ENCODE measurements around the gene TMC8. TPM values are rescaled to one million over a fixed set of nuclear protein-coding genes. Genes with fewer than 3 reads are reported as not detected.

The TMC8 gene
- total RNA-seq, 1 donor from 2014 or later, result 0.40 TPM

GRCh38 chr17:78089576-78090281, 40.8 kb upstream of the TMC8 start:
- H3K36me3 Mint-ChIP-seq (ENCODE audit: low read depth), result peaks cover 41% of the 10 kb centered on the region
- H3K27me3 Mint-ChIP-seq (ENCODE audit: low read depth), result no peaks in the 10 kb centered on the region
- H3K4me3 Mint-ChIP-seq (ENCODE audit: unreplicated experiment), result no peak overlapping the region
- DNase-seq (ENCODE audit: low spot score), result no peak
- no peak overlapping the region for H3K27ac Mint-ChIP-seq (ENCODE audit: unreplicated experiment)
- TF ChIP-seq, protein P1, sequence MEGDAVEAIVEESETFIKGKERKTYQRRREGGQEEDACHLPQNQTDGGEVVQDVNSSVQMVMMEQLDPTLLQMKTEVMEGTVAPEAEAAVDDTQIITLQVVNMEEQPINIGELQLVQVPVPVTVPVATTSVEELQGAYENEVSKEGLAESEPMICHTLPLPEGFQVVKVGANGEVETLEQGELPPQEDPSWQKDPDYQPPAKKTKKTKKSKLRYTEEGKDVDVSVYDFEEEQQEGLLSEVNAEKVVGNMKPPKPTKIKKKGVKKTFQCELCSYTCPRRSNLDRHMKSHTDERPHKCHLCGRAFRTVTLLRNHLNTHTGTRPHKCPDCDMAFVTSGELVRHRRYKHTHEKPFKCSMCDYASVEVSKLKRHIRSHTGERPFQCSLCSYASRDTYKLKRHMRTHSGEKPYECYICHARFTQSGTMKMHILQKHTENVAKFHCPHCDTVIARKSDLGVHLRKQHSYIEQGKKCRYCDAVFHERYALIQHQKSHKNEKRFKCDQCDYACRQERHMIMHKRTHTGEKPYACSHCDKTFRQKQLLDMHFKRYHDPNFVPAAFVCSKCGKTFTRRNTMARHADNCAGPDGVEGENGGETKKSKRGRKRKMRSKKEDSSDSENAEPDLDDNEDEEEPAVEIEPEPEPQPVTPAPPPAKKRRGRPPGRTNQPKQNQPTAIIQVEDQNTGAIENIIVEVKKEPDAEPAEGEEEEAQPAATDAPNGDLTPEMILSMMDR (IDR thresholded peaks at IDR 0.05), result no peak
- no peaks in the 10 kb centered on the region for H3K9me3 Mint-ChIP-seq (ENCODE audit: low read depth)
- no peaks in the 10 kb centered on the region for H3K4me1 Mint-ChIP-seq (ENCODE audit: low read depth)

- DNase-seq (ENCODE audit: low spot score), result no peak
- Mint-ChIP-seq H3K36me3 (ENCODE audit: low read depth) (peaks cover 36% of the 10 kb centered on the region), H3K9me3 (ENCODE audit: low read depth) (no peaks in the 10 kb centered on the region), H3K4me1 (ENCODE audit: low read depth) (no peaks in the 10 kb centered on the region), H3K27ac (ENCODE audit: unreplicated experiment) (no peak overlapping the region), H3K4me3 (ENCODE audit: unreplicated experiment) (no peak overlapping the region), H3K27me3 (ENCODE audit: low read depth) (no peaks in the 10 kb centered on the region)
- TF ChIP-seq, protein P1 (IDR thresholded peaks at IDR 0.05), result no peak
Measured at GRCh38 chr17:78092794-78093324, 37.7 kb upstream of the TMC8 start.

DNA sequence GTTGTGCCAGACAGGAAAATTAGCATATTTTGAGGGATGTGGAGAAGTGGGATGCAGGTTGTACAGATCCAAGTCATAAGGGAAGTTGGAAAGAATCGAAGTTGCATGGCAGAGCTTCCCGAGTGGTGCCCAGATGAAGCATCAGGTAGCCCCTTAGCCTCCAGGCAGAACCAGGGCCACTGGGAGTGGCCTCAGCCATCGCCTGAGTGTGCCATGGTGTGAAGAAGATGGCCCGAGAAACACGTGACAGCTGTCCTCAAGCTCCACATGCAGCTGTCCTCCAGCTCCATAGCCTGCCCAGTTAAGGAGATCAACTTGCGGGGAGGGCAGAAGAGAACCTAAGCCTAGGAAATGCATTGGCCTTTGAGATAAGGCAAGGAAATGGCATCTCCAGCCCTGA, 35.5 kb upstream of the TMC8 start:
- DNase-seq (ENCODE audit: low spot score), result no peak
- no peaks in the 10 kb centered on the region for H3K27me3 Mint-ChIP-seq (ENCODE audit: low read depth)
- H3K4me3 Mint-ChIP-seq (ENCODE audit: unreplicated experiment), result no peak overlapping the region
- no peaks in the 10 kb centered on the region for H3K9me3 Mint-ChIP-seq (ENCODE audit: low read depth)
- peaks cover 45% of the 10 kb centered on the region for H3K36me3 Mint-ChIP-seq (ENCODE audit: low read depth)
- H3K4me1 Mint-ChIP-seq (ENCODE audit: low read depth), result no peaks in the 10 kb centered on the region
- no peak overlapping the region for H3K27ac Mint-ChIP-seq (ENCODE audit: unreplicated experiment)
- TF ChIP-seq, protein P1 (IDR thresholded peaks at IDR 0.05), result no peak

DNA sequence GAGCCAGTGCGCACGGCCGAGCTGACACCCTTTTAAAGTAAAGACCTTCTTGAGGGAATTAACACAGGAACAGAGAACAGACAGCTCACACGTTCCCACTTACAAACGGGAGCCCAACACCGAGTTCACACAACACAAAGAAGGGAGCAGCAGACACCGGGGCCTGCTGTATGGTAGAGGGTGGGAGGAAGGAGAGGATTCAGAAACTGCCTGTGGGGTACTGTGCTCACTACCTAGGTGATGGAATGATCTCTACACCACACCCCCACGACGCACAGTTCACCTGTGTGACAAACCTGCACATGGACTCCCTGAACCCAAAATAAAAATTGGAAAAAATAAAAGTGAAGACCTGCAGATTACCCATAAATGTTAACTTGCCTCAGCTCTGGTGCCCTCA, 34.5 kb upstream of the TMC8 start:
- no peak overlapping the region for H3K4me3 Mint-ChIP-seq (ENCODE audit: unreplicated experiment)
- peaks cover 2% of the 10 kb centered on the region for H3K9me3 Mint-ChIP-seq (ENCODE audit: low read depth)
- no peak overlapping the region for H3K27ac Mint-ChIP-seq (ENCODE audit: unreplicated experiment)
- no peaks in the 10 kb centered on the region for H3K4me1 Mint-ChIP-seq (ENCODE audit: low read depth)
- DNase-seq (ENCODE audit: low spot score), result no peak
- H3K36me3 Mint-ChIP-seq (ENCODE audit: low read depth), result peaks cover 48% of the 10 kb centered on the region
- no peaks in the 10 kb centered on the region for H3K27me3 Mint-ChIP-seq (ENCODE audit: low read depth)
- TF ChIP-seq, protein P1 (IDR thresholded peaks at IDR 0.05), result no peak

DNA sequence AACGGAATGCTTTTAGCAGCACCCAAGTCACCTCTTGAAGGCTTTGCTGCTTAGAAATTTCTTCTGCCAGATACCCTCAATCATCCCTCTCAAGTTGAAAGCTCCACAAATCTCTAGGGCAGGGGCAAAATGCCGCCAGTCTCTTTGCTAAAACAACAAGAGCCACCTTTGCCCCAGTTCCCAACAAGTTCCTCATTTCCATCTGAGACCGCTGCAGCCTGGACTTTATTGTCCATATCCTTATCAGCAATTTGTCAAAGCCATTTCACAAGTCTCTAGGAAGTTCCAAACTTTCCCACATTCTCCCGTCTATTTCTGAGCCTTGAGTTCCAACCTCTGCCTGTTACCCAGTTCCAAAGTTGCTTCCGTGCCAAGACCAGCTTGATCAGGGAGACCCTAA, 29.5 kb upstream of the TMC8 start:
- Mint-ChIP-seq H3K36me3 (ENCODE audit: low read depth) (peaks cover 35% of the 10 kb centered on the region), H3K4me3 (ENCODE audit: unreplicated experiment) (no peak overlapping the region), H3K27me3 (ENCODE audit: low read depth) (no peaks in the 10 kb centered on the region), H3K4me1 (ENCODE audit: low read depth) (peaks cover 6% of the 10 kb centered on the region), H3K27ac (ENCODE audit: unreplicated experiment) (no peak overlapping the region), H3K9me3 (ENCODE audit: low read depth) (peaks cover 9% of the 10 kb centered on the region)
- DNase-seq (ENCODE audit: low spot score), result no peak
- TF ChIP-seq, protein P1 (IDR thresholded peaks at IDR 0.05), result no peak

Data from chondrocyte (in vitro differentiated cells).